ENCODE data around the gene TIAM1.

TIAM1 gene

DNA sequence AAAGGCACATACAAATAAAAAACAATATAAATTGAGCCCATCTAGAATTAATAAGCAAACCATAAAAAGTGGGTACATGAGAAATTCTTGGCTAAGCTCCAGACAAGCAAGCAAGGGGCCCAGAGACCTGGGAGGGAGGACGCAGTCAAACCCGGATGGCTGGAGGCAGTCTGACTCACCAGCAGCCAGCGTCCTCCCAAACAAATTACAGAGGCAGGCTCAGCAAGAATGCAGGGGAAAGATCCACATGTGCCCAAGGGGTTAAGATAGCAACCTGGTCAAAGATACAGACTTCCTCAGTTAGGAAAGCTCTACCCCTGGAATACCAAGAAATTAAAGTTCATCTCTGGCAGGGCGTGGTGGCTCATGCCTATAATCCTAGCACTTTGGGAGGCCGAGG lies 7.4 kb upstream of the TIAM1 start:
- TF ChIP-seq, protein P1, sequence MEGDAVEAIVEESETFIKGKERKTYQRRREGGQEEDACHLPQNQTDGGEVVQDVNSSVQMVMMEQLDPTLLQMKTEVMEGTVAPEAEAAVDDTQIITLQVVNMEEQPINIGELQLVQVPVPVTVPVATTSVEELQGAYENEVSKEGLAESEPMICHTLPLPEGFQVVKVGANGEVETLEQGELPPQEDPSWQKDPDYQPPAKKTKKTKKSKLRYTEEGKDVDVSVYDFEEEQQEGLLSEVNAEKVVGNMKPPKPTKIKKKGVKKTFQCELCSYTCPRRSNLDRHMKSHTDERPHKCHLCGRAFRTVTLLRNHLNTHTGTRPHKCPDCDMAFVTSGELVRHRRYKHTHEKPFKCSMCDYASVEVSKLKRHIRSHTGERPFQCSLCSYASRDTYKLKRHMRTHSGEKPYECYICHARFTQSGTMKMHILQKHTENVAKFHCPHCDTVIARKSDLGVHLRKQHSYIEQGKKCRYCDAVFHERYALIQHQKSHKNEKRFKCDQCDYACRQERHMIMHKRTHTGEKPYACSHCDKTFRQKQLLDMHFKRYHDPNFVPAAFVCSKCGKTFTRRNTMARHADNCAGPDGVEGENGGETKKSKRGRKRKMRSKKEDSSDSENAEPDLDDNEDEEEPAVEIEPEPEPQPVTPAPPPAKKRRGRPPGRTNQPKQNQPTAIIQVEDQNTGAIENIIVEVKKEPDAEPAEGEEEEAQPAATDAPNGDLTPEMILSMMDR (conservative IDR thresholded peaks at IDR 0.05; ENCODE audit: control insufficient read depth, insufficient read depth, low read depth, low read length), result no peak
- no peak overlapping the region for H3K4me3 ChIP-seq (ENCODE audit: control insufficient read depth, low read depth, low read length)
- DNase-seq (ENCODE audit: low read depth), result peak; percentile 60

DNA sequence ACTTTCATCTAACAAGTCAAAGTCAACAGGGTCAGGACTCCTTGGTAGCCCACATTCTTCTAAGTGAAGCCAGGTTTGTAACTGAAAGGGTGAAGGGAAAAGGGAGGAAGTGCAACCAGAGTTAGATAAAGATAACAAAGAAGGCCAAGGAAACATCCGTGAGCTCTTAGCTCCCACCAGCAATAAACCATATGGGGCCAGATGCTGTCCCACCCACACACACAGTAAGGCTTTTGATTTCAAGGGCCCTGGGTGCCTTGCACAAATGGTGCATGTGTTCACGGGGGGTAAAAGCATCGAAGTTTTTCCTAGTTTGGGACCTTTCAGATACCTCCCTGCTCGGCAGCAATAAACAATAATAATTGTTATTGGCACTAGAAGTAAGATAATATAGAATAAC lies 5.1 kb upstream of the TIAM1 start:
- TF ChIP-seq, protein P1 (conservative IDR thresholded peaks at IDR 0.05; ENCODE audit: control insufficient read depth, insufficient read depth, low read depth, low read length), result no peak
- H3K4me3 ChIP-seq (ENCODE audit: control insufficient read depth, low read depth, low read length), result no peak overlapping the region
- DNase-seq (ENCODE audit: low read depth), result no peak

DNA sequence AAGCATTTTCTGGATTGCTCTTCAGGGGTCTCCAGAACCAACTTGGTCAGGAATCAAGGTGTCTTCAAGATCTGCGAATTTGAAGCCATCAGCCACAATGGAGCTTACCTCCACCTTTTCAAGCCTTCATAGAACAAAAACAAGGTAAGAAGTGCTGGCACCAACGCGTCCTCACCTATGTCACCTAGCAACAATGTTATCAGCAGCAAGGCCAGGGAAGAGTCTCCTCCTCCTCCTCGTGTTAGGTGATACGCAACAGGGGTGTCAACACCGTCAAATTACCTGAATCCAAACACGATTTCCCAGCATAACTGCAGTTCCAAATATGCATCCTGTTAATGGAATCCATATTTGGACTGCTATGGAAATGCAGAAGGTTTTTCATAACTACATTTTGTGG lies 4.1 kb upstream of the TIAM1 start:
- H3K4me3 ChIP-seq (ENCODE audit: control insufficient read depth, low read depth, low read length), result no peak overlapping the region
- TF ChIP-seq, protein P1 (conservative IDR thresholded peaks at IDR 0.05; ENCODE audit: control insufficient read depth, insufficient read depth, low read depth, low read length), result no peak

DNA sequence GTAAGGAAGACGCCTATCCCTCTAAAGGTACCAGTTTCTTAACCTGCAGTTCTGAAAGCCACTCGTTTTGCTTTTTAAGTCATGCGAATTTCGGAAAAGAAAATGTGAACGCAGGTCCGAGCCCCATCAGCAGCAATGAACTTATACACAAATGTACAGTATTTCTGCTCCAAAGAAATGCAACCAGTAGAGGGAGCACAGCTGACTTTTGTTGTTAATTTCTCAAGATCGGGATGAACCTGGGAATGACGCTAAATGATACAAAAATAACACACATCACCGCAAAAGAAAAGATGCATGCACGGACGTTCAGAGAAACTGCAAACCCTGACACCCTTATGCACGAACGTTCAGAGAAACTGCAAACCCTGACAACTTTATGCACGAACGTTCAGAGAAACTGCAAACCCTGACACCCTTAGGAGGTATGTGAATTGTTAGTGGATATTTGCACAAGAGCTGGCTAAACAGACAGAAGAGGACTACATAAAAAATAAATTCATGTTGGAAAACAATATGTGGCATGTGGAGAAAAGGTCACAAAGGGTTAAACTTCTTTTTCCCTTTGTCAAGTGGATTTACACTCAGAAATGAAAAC lies 3.5 kb upstream of the TIAM1 start:
- no peak overlapping the region for H3K4me3 ChIP-seq (ENCODE audit: control insufficient read depth, low read depth, low read length)
- TF ChIP-seq, protein P1 (conservative IDR thresholded peaks at IDR 0.05; ENCODE audit: control insufficient read depth, insufficient read depth, low read depth, low read length), result peak; percentile 57
- DNase-seq (ENCODE audit: low read depth), result peak; percentile 62

More for the DNA sequence above, 4.1 kb upstream of the TIAM1 start:
- DNase-seq (ENCODE audit: low read depth), result no peak

DNA sequence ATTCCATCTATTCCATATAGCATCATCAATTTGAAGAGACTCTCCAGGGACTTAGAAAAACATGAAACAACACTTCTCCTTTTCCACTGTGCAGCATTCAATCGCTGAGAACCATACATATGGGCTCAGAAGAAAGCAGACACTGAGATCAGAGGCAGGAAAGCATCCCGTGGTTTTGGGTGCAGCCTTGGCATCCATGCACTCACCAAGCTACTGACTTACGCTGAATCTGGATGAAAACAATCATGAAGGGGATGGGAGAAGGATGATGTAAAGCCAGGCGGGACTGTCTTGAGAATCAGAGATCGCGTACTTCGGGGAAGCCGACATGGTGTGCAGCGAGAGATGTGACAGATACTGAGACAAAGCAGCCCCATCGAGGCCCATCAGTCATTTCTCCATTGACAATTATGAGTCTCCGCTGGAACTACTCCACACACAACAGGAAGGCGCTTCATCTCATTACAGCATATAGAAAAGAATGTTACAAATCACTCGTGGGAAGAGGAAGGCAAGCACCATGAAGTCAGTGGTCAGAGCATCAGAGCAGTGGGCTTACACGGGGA lies 2.3 kb upstream of the TIAM1 start:
- TF ChIP-seq, protein P1 (conservative IDR thresholded peaks at IDR 0.05; ENCODE audit: control insufficient read depth, insufficient read depth, low read depth, low read length), result no peak
- H3K4me3 ChIP-seq (ENCODE audit: control insufficient read depth, low read depth, low read length), result no peak overlapping the region
- DNase-seq (ENCODE audit: low read depth), result no peak

DNA sequence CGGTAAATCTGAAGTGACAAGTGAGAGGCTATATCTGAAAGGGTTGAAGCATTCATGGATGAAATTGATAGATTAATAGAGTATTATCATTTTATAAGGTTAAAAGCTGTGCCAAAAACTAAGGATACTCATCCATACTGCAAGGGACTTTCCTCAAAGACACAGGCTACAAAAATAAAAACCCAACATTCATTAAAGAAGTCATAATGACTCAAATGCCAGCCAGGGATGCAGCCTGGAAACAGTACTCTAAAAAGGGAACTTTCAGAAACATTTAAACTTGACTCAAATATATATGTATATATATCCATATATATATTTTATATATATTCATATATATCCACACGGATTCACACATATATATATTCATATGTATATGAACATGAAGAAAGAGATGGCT lies 1.1 kb upstream of the TIAM1 start:
- TF ChIP-seq, protein P1 (conservative IDR thresholded peaks at IDR 0.05; ENCODE audit: control insufficient read depth, insufficient read depth, low read depth, low read length), result no peak
- H3K4me3 ChIP-seq (ENCODE audit: control insufficient read depth, low read depth, low read length), result no peak overlapping the region
- no peak for DNase-seq (ENCODE audit: low read depth)
